NCI-H2227 (cell line): ENCODE data around the gene PRCD.

Source experiments
- DNase-seq: peaks from one replicate; lab custom pipeline; 2025; ENCODE audit not compliant: unreplicated experiment; lab: John Stamatoyannopoulos, UW

The PRCD gene

GRCh38 chr17:76593384-76593826 lies 53.6 kb downstream of the PRCD start:
- peak; percentile 53 for DNase-seq

GRCh38 chr17:76593959-76594358 lies 54.1 kb downstream of the PRCD start:
- DNase-seq, result peak; percentile 36

GRCh38 chr17:76594690-76595089 lies 54.8 kb downstream of the PRCD start:
- DNase-seq, result no peak
